HFFc6 (cell line): ENCODE data around the gene MTCL1. TPM values are rescaled to one million over a fixed set of nuclear protein-coding genes. Genes with fewer than 3 reads are reported as not detected.

Experiments used
- DNase-seq: peaks from one replicate; pipeline ENCODE4 v3.0.0-alpha.2; 2018
- H3K27ac Mint-ChIP-seq: 2 replicates; pipeline ENCODE4 v1.8.0; 2020; ENCODE audit warnings: mild to moderate bottlenecking, mixed read lengths
- H3K27me3 Mint-ChIP-seq: 2 replicates; pipeline ENCODE4 v1.8.0; 2021; ENCODE audit warnings: mild to moderate bottlenecking, moderate library complexity, mixed read lengths; ENCODE audit not compliant: insufficient read depth
- H3K36me3 Mint-ChIP-seq: 2 replicates; pipeline ENCODE4 v1.8.0; 2021; ENCODE audit warnings: low read depth, mixed read lengths
- H3K4me1 Mint-ChIP-seq: 2 replicates; pipeline ENCODE4 v1.8.0; 2020; ENCODE audit warnings: low read depth, mixed read lengths
- H3K4me3 Mint-ChIP-seq: 2 replicates; pipeline ENCODE4 v1.8.0; 2020; ENCODE audit warnings: mild to moderate bottlenecking, moderate library complexity, mixed read lengths
- H3K9me3 Mint-ChIP-seq: 2 replicates; pipeline ENCODE4 v1.8.0; 2020; ENCODE audit warnings: mild to moderate bottlenecking, mixed read lengths
- CTCF ChIP-seq: fragments of 200-600 bp; sonication (generic); IDR thresholded peaks from 2 replicates; pipeline ENCODE4 v1.5.0; 2021; ENCODE audit warnings: antibody characterized with exemption, mild to moderate bottlenecking
- total RNA-seq, 6 experiments: library from RNA; stranded (reverse); fragmentation: NEBNext Ultra II Directional; extraction: Animal tissue kit (Norgen Biotek cat#: 25700); gene quantifications; 2 replicates in 1 of 6; 3 replicates in 5 of 6; pipeline ENCODE4 v1.2.3, GENCODE V29; 2021

MTCL1 gene
- total RNA-seq, 6 experiments from 2014 or later: 47.2 to 59.7 (median 55.3) TPM

GRCh38 chr18:8721094-8721669 lies 15.8 kb downstream of the MTCL1 start:
- no peak for TF ChIP-seq CTCF
- Mint-ChIP-seq H3K9me3 (no peaks in the 10 kb centered on the region), H3K27me3 (peaks cover 1% of the 10 kb centered on the region), H3K4me1 (peaks cover 44% of the 10 kb centered on the region), H3K4me3 (no peak overlapping the region), H3K27ac (peak overlapping the region; percentile 78), H3K36me3 (peaks cover 62% of the 10 kb centered on the region)
- DNase-seq: no peak

DNA sequence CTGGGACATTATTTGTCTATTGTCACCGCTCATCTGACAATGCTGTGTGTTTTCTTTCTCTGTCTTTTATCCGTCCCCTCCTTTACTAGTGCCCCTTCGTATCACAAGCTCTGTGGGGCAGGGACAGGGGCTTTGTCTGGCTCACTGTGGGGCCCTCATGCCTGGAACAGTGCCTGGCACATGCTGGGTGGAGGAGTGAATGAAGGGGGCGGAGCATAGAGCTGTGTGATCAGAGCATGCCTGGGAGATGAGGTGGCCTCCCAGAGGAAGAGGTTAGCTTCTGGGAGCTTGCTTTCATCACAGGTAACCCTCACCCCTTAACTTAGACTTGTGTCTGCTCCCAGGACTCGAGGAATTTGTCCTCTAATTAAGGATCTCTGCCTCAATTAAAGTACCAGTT lies 16.4 kb downstream of the MTCL1 start:
- H3K27ac Mint-ChIP-seq: peak overlapping the region; percentile 78
- no peaks in the 10 kb centered on the region for H3K9me3 Mint-ChIP-seq
- peak; percentile 35 for DNase-seq
- peaks cover 63% of the 10 kb centered on the region for H3K36me3 Mint-ChIP-seq
- TF ChIP-seq CTCF: no peak
- peaks cover 1% of the 10 kb centered on the region for H3K27me3 Mint-ChIP-seq
- no peak overlapping the region for H3K4me3 Mint-ChIP-seq
- H3K4me1 Mint-ChIP-seq: peaks cover 40% of the 10 kb centered on the region

DNA sequence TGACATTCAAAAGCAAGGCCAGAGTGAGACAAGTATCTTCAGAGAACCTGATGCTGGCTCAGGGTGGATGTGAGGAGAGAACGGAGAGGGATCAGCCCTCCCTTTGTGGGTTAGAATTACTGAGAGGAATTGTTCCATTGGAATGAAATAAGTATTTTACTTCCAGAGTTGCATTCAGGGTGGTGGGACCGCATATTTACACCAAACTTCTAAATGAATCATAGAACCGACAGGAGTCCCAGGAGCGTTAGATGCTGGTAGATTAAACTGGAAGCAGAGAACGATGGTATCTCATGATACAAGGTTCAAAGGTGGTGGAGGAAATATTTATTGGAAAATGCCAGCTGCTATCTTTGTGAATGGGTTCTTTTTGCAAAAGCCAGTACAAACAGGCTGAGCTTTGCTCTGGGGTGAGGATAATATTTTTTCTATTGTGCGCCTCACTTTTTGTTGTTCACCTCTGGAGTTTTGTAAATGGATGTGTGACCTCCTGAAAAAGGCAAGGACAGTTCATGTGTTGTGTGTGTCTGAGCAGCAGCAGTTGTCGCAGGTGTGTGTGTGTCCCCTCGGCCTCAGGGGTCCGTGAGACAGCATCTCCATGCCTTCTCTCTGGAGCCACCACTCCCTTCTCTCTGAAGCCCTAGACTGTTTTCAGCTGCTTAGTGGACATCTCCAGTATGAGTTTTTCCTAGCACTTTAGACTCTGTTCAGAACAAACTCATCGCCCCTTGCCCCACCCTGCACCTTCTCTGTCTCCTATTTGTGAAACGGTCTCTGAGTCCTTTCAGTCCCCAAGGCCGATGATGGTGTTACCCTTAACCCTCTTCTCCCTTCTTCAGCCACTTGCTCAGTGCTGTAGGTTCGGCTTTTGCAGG lies 17.8 kb downstream of the MTCL1 start:
- Mint-ChIP-seq H3K27ac (no peak overlapping the region), H3K36me3 (peaks cover 76% of the 10 kb centered on the region), H3K4me1 (peaks cover 38% of the 10 kb centered on the region), H3K4me3 (no peak overlapping the region), H3K9me3 (no peaks in the 10 kb centered on the region), H3K27me3 (peaks cover 1% of the 10 kb centered on the region)
- TF ChIP-seq CTCF: no peak
- DNase-seq: no peak

DNA sequence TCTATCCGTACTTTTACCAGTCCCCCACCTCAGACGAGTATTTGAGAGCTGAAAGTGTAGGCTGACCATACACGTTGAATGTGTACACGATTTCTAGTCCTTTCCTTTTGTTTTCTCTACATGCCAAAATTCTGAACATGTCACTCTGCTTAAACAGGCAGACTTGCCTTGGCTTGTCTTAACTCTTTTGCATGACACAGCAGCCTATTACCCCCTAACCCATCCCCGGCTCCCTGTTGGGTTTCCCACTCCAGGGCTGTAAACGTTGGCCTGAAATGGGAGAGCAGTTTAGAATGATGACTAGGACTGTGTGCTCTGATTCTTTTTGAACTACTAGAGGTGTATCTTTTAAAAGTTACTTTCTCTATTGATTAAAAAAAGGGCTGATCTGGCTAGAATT lies 19.1 kb downstream of the MTCL1 start:
- Mint-ChIP-seq H3K27ac (peak overlapping the region; percentile 45; the same call in 1 of the 2 replicates), H3K4me3 (no peak overlapping the region), H3K4me1 (peaks cover 36% of the 10 kb centered on the region), H3K36me3 (peaks cover 73% of the 10 kb centered on the region), H3K27me3 (peaks cover 1% of the 10 kb centered on the region), H3K9me3 (no peaks in the 10 kb centered on the region)
- no peak for DNase-seq
- TF ChIP-seq CTCF: no peak

GRCh38 chr18:8726281-8726680 lies 20.9 kb downstream of the MTCL1 start:
- H3K27me3 Mint-ChIP-seq: peaks cover 1% of the 10 kb centered on the region
- peaks cover 77% of the 10 kb centered on the region for H3K36me3 Mint-ChIP-seq
- H3K4me1 Mint-ChIP-seq: peaks cover 40% of the 10 kb centered on the region
- no peak overlapping the region for H3K4me3 Mint-ChIP-seq
- no peak for TF ChIP-seq CTCF
- no peaks in the 10 kb centered on the region for H3K9me3 Mint-ChIP-seq
- no peak overlapping the region for H3K27ac Mint-ChIP-seq
- DNase-seq: no peak
